H1 (cell line): ENCODE measurements around the gene ALG3. TPM values are rescaled to one million over a fixed set of nuclear protein-coding genes. Genes with fewer than 3 reads are reported as not detected.
A peak's percentile ranks its signal among the peaks of the same experiment; 100 is the strongest.

Experiments
- CTCF ChIA-PET: fragments of 300-600 bp; sonication (Branson Sonifier 250); formaldehyde crosslinking; loops from one replicate; lab custom pipeline; 2021; ENCODE audit not compliant: partially characterized antibody; lab: Charles Lee
- POLR2A ChIA-PET: fragments of 300-600 bp; sonication (Branson Sonifier 250); formaldehyde crosslinking; loops from one replicate; lab custom pipeline; 2021; ENCODE audit warnings: inconsistent platforms; ENCODE audit not compliant: partially characterized antibody; lab: Charles Lee
- DNase-seq, 2 experiments: peaks; one replicate each; pipeline versions ENCODE4 v3.0.0 to v3.0.0-alpha.2; 2010 to 2022; ENCODE audit warnings: low spot score in 2 of 2, low read depth in 1 of 2, mixed read lengths in 1 of 2
- FAIRE-seq: peaks from 2 replicates; lab custom pipeline; 2011; peaks lifted over from hg19 to GRCh38; lab: Jason Lieb, UNC
- H2AFZ ChIP-seq: 2 replicates; pipeline ENCODE4 v1.8.1; 2012; ENCODE audit warnings: low read length, inconsistent platforms
- H2AK5ac ChIP-seq: 2 replicates; pipeline ENCODE4 v1.6.1; 2013; ENCODE audit warnings: low read depth, low read length
- H2BK120ac ChIP-seq: replicated peaks from 2 replicates; pipeline ENCODE3; 2013; ENCODE audit warnings: low read depth, low read length, inconsistent platforms
- H2BK12ac ChIP-seq: 2 replicates; pipeline ENCODE4 v1.6.1; 2013; ENCODE audit warnings: low read depth, low read length
- H2BK15ac ChIP-seq: 2 replicates; pipeline ENCODE4 v1.6.1; 2013; ENCODE audit warnings: low read length
- H2BK20ac ChIP-seq: 2 replicates; pipeline ENCODE4 v1.6.1; 2013; ENCODE audit warnings: low read length
- H2BK5ac ChIP-seq: 2 replicates; pipeline ENCODE4 v1.6.1; 2013; ENCODE audit warnings: low read depth, low read length
- H3K14ac ChIP-seq: 2 replicates; pipeline ENCODE4 v1.6.1; 2013; ENCODE audit warnings: inconsistent platforms; ENCODE audit not compliant: insufficient read length
- H3K18ac ChIP-seq: 2 replicates; pipeline ENCODE4 v1.6.1; 2013; ENCODE audit warnings: low read length; ENCODE audit errors: extremely low read depth
- H3K23ac ChIP-seq: 2 replicates; pipeline ENCODE4 v1.6.1; 2013; ENCODE audit warnings: inconsistent platforms; ENCODE audit not compliant: insufficient read length
- H3K23me2 ChIP-seq: 2 replicates; pipeline ENCODE4 v1.6.1; 2013; ENCODE audit warnings: low read depth, low read length
- H3K27ac ChIP-seq: 2 replicates; pipeline ENCODE4 v1.6.1; 2011; ENCODE audit warnings: low read depth, low read length, inconsistent platforms
- H3K27me3 ChIP-seq, 4 experiments: replicated peaks in 1 of 4; 1 replicate in 1 of 4; 2 replicates in 3 of 4; pipeline versions ENCODE4 v1.6.1 to v1.8.1; 2011 to 2013; ENCODE audit warnings: low read length in 3 of 4, mild to moderate bottlenecking in 3 of 4, inconsistent platforms in 2 of 4, mixed read lengths in 2 of 4, moderate library complexity in 1 of 4; ENCODE audit not compliant: control insufficient read depth in 3 of 4, insufficient read depth in 3 of 4; ENCODE audit errors: extremely low read depth in 1 of 4
- H3K36me3 ChIP-seq, 4 experiments: 2 replicates each; pipeline versions ENCODE4 v1.6.1 to v1.8.1; 2011 to 2013; ENCODE audit warnings: mild to moderate bottlenecking in 4 of 4, low read length in 3 of 4, moderate library complexity in 2 of 4, control low read depth in 1 of 4, inconsistent platforms in 1 of 4; ENCODE audit not compliant: insufficient read depth in 4 of 4, control insufficient read depth in 2 of 4
- H3K4ac ChIP-seq: replicated peaks from 2 replicates; pipeline ENCODE3; 2013; ENCODE audit warnings: low read length, low read depth, mixed read lengths, inconsistent platforms; ENCODE audit not compliant: insufficient read length
- H3K4me1 ChIP-seq, 4 experiments: replicated peaks in 1 of 4; 1 replicate in 1 of 4; 2 replicates in 3 of 4; pipeline versions ENCODE4 v1.6.1 to v1.8.1; 2011 to 2013; ENCODE audit warnings: low read length in 3 of 4, inconsistent platforms in 2 of 4, mixed read lengths in 1 of 4; ENCODE audit not compliant: insufficient read depth in 4 of 4, control insufficient read depth in 3 of 4
- H3K4me2 ChIP-seq, 2 experiments: 2 replicates each; pipeline versions ENCODE4 v1.6.1 to v1.8.1; 2011 to 2013; ENCODE audit warnings: low read depth in 2 of 2, low read length in 2 of 2, control low read depth in 1 of 2, inconsistent platforms in 1 of 2, mild to moderate bottlenecking in 1 of 2; ENCODE audit not compliant: insufficient read depth in 1 of 2
- H3K4me3 ChIP-seq, 4 experiments: fragments of 200-600, 300-600 bp in 1 of 4; sonication (generic), shearing (Covaris generic), sonication (Bioruptor Twin) in 1 of 4; 2 replicates each; pipeline versions ENCODE4 v1.5.1 to v1.8.1; 2011 to 2016; ENCODE audit warnings: low read length in 4 of 4, low read depth in 3 of 4, control low read depth in 2 of 4, inconsistent platforms in 2 of 4, mild to moderate bottlenecking in 2 of 4, mixed read lengths in 1 of 4, moderate library complexity in 1 of 4; ENCODE audit not compliant: insufficient read depth in 2 of 4; ENCODE audit errors: extremely low read depth in 1 of 4
- H3K56ac ChIP-seq: replicated peaks from 2 replicates; pipeline ENCODE3; 2013; ENCODE audit warnings: low read depth, mild to moderate bottlenecking, mixed read lengths, low read length, inconsistent platforms; ENCODE audit not compliant: insufficient read length
- H3K79me1 ChIP-seq: 2 replicates; pipeline ENCODE4 v1.6.1; 2013; ENCODE audit warnings: low read depth, low read length, control low read depth
- H3K79me2 ChIP-seq, 2 experiments: 2 replicates each; pipeline versions ENCODE4 v1.6.1 to v1.8.1; 2012 to 2013; ENCODE audit warnings: low read length in 2 of 2, mild to moderate bottlenecking in 2 of 2, inconsistent platforms in 1 of 2; ENCODE audit not compliant: insufficient read depth in 2 of 2, control insufficient read depth in 1 of 2
- H3K9ac ChIP-seq, 4 experiments: replicated peaks in 1 of 4; 1 replicate in 1 of 4; 2 replicates in 3 of 4; pipeline versions ENCODE4 v1.6.1 to v1.8.1; 2011 to 2013; ENCODE audit warnings: low read depth in 3 of 4, low read length in 3 of 4, control low read depth in 2 of 4, mild to moderate bottlenecking in 2 of 4, moderate library complexity in 2 of 4, inconsistent platforms in 1 of 4; ENCODE audit errors: extremely low read depth in 1 of 4
- H3K9me3 ChIP-seq, 2 experiments: 2 replicates each; pipeline versions ENCODE4 v1.6.1 to v1.8.1; 2012 to 2013; ENCODE audit warnings: mild to moderate bottlenecking in 2 of 2, moderate library complexity in 2 of 2, control low read depth in 1 of 2, inconsistent platforms in 1 of 2, low read depth in 1 of 2, low read length in 1 of 2, mixed read lengths in 1 of 2; ENCODE audit not compliant: insufficient read depth in 2 of 2
- H4K20me1 ChIP-seq, 2 experiments: replicated peaks in 1 of 2; 2 replicates each; pipeline versions ENCODE3 to v1.8.1; 2011 to 2013; ENCODE audit warnings: inconsistent platforms in 2 of 2, low read length in 2 of 2, mild to moderate bottlenecking in 1 of 2; ENCODE audit not compliant: insufficient read depth in 2 of 2, control insufficient read depth in 1 of 2
- H4K5ac ChIP-seq: 2 replicates; pipeline ENCODE4 v1.6.1; 2013; ENCODE audit warnings: low read length, low read depth, mixed read lengths, inconsistent platforms; ENCODE audit not compliant: insufficient read length
- H4K8ac ChIP-seq: 2 replicates; pipeline ENCODE4 v1.8.0; 2013; ENCODE audit warnings: mild to moderate bottlenecking, moderate library complexity, low read length, inconsistent platforms; ENCODE audit not compliant: insufficient read depth; ENCODE audit errors: extremely low read depth
- H4K91ac ChIP-seq: replicated peaks from 2 replicates; pipeline ENCODE3; 2013; ENCODE audit warnings: low read length, mixed read lengths, inconsistent platforms; ENCODE audit not compliant: insufficient read length
- HDAC2 ChIP-seq, 2 experiments: fragments of 300-600 bp in 1 of 2; sonication (generic) in 1 of 2; IDR thresholded peaks; 2 replicates each; pipeline ENCODE4 v1.6.1; 2011 to 2012; ENCODE audit warnings: low read depth in 2 of 2, low read length in 2 of 2, mild to moderate bottlenecking in 2 of 2, moderate library complexity in 2 of 2, borderline replicate concordance in 1 of 2, inconsistent platforms in 1 of 2
- KDM4A ChIP-seq: IDR thresholded peaks from one replicate; pipeline ENCODE4 v1.7.1; 2012; ENCODE audit warnings: low read depth, mild to moderate bottlenecking, moderate library complexity, low read length, inconsistent platforms; ENCODE audit not compliant: severe bottlenecking
- POLR2A ChIP-seq, 2 experiments: IDR thresholded peaks; 1 replicate in 1 of 2; 2 replicates in 1 of 2; pipeline ENCODE4 v1.6.1; 2011; ENCODE audit warnings: low read depth in 2 of 2, low read length in 2 of 2, mild to moderate bottlenecking in 2 of 2; ENCODE audit errors: control extremely low read depth in 1 of 2
- POU5F1 ChIP-seq: IDR thresholded peaks from 2 replicates; pipeline ENCODE4 v1.6.1; 2011; ENCODE audit warnings: low read depth, mild to moderate bottlenecking, low read length, moderate library complexity
- WGBS, 2 experiments: shearing (Covaris generic) in 1 of 2; methylation state at CpG; one replicate each; pipeline versions ENCODE4 v1.1.6 to v1.1.7; 2013 to 2015; ENCODE audit warnings: low lambda C conversion rate in 2 of 2, mixed read lengths in 2 of 2, inconsistent platforms in 1 of 2, low coverage in 1 of 2, missing lambda C conversion rate in 1 of 2; ENCODE audit not compliant: insufficient replicate concordance in 2 of 2, insufficient coverage in 1 of 2, insufficient read length in 1 of 2; ENCODE audit errors: extremely low coverage in 1 of 2, missing lambda C conversion rate in 1 of 2; 5-methylcytosine and 5-hydroxymethylcytosine counted together
- polyA plus RNA-seq, 7 experiments: library from polyadenylated mRNA; depleted of rRNA in 3 of 7; stranded (reverse) in 5 of 7; unstranded in 2 of 7; fragments of >200 nt in 5 of 7; fragments of 200-250 nt in 2 of 7; gene quantifications; 1 replicate in 5 of 7; 2 replicates in 1 of 7; 4 replicates in 1 of 7; pipeline versions ENCODE4 v1.2.1 to v1.2.3, GENCODE V29; 2011 to 2013; ENCODE audit warnings: missing spikeins in 2 of 7, mixed read lengths in 2 of 7
- total RNA-seq: library from RNA; stranded (reverse); fragmentation: NEBNext Ultra II Directional; extraction: Animal tissue kit (Norgen Biotek cat#: 25700); gene quantifications from 2 replicates; pipeline ENCODE4 v1.2.1, GENCODE V29; 2021

Gene ALG3
- total and polyA plus RNA-seq, 2 of the 8 experiments (the other 6 are each of a cell fraction or from before 2014, with no cell fraction given), result 54.6 to 148 TPM

- no peak overlapping the region for H2BK5ac ChIP-seq
- ChIA-PET POLR2A (interaction anchor here (0.9 to 2.5 kb wide), 5 partner anchors 12 to 52 kb away, joined by 3 to 11 read pairs (median 6); partner anchors contain the start of genes ABCF3 and EEF1AKMT4), CTCF (interaction anchor here (0.6 to 10.3 kb wide), 37 partner anchors 12 to 454 kb away, joined by 3 to 183 read pairs (median 9); partner anchors contain the start of genes ABCF3, CAMK2N2, EEF1AKMT4 and EIF2B5)
- DNase-seq, result no peak
- peaks cover 12% of the 10 kb centered on the region; the same call in 1 of the 2 replicates for H3K23me2 ChIP-seq
- no peak overlapping the region for H4K5ac ChIP-seq
- H4K91ac ChIP-seq, result no peak overlapping the region
- no peak overlapping the region for H3K56ac ChIP-seq
- H2BK20ac ChIP-seq, result no peak overlapping the region
- TF ChIP-seq POU5F1 (no peak), KDM4A (no peak), POLR2A (IDR thresholded peaks at IDR 0.05; ENCODE audit: control extremely low read depth in 1 of 2, low read depth in 2 of 2, low read length in 2 of 2) (no peak), HDAC2 (IDR thresholded peaks at IDR 0.05; ENCODE audit: borderline replicate concordance in 1 of 2, low read depth in 2 of 2, low read length in 2 of 2) (no peak)
- H2AK5ac ChIP-seq, result no peak overlapping the region
- no peak for FAIRE-seq
- no peak overlapping the region for H2AFZ ChIP-seq
- no peaks in the 10 kb centered on the region for H3K9me3 ChIP-seq
- peaks cover 4 to 5% of the 10 kb centered on the region in 2 experiments for H4K20me1 ChIP-seq
- H2BK120ac ChIP-seq, result no peak overlapping the region
- H3K4me3 ChIP-seq, result peak overlapping the region; percentile 33 to 59 (median 42); a peak in 5 of 8 replicates
- H3K79me1 ChIP-seq, result no peaks in the 10 kb centered on the region
- H4K8ac ChIP-seq, result no peak overlapping the region
- peaks cover 0 to 8% (median 0%) of the 10 kb centered on the region in 4 experiments; a peak in 1 of 8 replicates for H3K36me3 ChIP-seq
- peaks cover 0 to 20% (median 4%) of the 10 kb centered on the region in 4 experiments; a peak in 5 of 7 replicates for H3K4me1 ChIP-seq
- WGBS, 2 experiments, result 37% methylated on average over 12 of the region's 12 CpGs; no CpG with 5 or more reads in 1 of the 2 experiments
- H3K14ac ChIP-seq, result no peak overlapping the region
- no peaks in the 10 kb centered on the region for H3K79me2 ChIP-seq
- no peak overlapping the region for H3K9ac ChIP-seq
- peak overlapping the region; percentile 61 to 96 for H3K4me2 ChIP-seq
- no peak overlapping the region for H3K27ac ChIP-seq
- H3K18ac ChIP-seq, result no peak overlapping the region
- no peak overlapping the region for H3K23ac ChIP-seq
- no peak overlapping the region for H3K4ac ChIP-seq
- H2BK12ac ChIP-seq, result no peak overlapping the region; the same call in 1 of the 2 replicates
- H3K27me3 ChIP-seq, result peaks cover 35 to 58% (median 53%) of the 10 kb centered on the region in 4 experiments
- H2BK15ac ChIP-seq, result no peak overlapping the region
Observed at GRCh38 chr3:184228376-184229137, 20.2 kb downstream of the ALG3 start.
